IPS-15b (cell line): ENCODE measurements around the gene LRRC31.

Experiments
- H3K27me3 ChIP-seq: one replicate; pipeline ENCODE4 v1.6.1; 2013; ENCODE audit warnings: low read length; ENCODE audit not compliant: control insufficient read depth, insufficient read depth
- H3K36me3 ChIP-seq: one replicate; pipeline ENCODE4 v1.6.1; 2013; ENCODE audit warnings: low read length; ENCODE audit not compliant: control insufficient read depth, insufficient read depth
- H3K4me1 ChIP-seq: one replicate; pipeline ENCODE4 v1.6.1; 2013; ENCODE audit warnings: mild to moderate bottlenecking, low read length; ENCODE audit not compliant: control insufficient read depth, insufficient read depth
- H3K4me3 ChIP-seq: one replicate; pipeline ENCODE4 v1.5.1; 2013; ENCODE audit warnings: low read depth, low read length
- H3K9ac ChIP-seq: one replicate; pipeline ENCODE4 v1.6.1; 2013; ENCODE audit warnings: low read depth, mild to moderate bottlenecking, low read length
- H3K9me3 ChIP-seq: one replicate; pipeline ENCODE4 v1.6.1; 2013; ENCODE audit warnings: mild to moderate bottlenecking, low read length; ENCODE audit not compliant: control insufficient read depth, insufficient read depth

LRRC31 gene

DNA sequence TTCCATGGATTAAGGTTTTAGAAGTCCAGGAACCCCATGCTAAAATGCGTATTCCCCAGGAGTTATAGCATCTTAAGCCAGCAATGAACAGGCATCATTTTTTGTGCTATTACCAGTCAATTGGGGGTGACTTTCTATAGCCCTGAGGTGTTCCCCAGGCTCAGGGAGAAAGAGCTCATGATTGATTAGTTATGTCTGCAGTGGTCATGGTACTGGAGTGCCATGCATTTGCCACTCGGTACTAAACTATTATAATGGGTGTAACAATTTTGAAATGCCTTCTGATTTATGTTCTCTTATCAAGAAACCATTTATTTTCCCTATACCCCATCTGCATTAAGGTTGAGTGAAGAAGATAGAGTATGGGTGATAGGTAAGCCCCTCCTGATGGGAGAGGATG is 11.9 kb downstream of the LRRC31 start:
- no peaks in the 10 kb centered on the region for H3K9me3 ChIP-seq

DNA sequence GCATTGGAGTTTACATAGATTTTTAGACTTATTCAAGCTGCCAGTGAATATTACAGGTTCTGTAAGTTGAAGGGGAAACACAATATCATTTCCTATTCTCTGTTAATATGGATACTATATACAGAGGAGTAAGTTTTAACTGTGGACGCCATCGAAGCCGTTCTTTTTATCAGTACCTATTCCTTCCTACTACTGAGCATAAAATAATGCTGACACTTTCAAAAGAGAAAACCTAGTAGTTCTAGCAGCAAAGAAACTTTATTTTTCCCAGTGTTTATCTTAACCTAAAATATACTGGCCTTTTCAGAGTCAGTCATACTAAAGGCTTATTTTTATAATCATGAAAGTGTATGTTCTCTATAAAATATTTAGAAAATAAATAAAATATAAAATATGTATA is 14.2 kb downstream of the LRRC31 start:
- Histone ChIP-seq H3K36me3 (no peaks in the 10 kb centered on the region), H3K9me3 (no peaks in the 10 kb centered on the region), H3K4me1 (no peaks in the 10 kb centered on the region), H3K27me3 (no peaks in the 10 kb centered on the region), H3K9ac (no peak overlapping the region), H3K4me3 (no peak overlapping the region)

More for the DNA sequence above, 11.9 kb downstream of the LRRC31 start:
- no peak overlapping the region for H3K9ac ChIP-seq
- no peaks in the 10 kb centered on the region for H3K4me1 ChIP-seq
- H3K27me3 ChIP-seq: no peaks in the 10 kb centered on the region
- no peaks in the 10 kb centered on the region for H3K36me3 ChIP-seq
- H3K4me3 ChIP-seq: no peak overlapping the region

- Histone ChIP-seq H3K9me3 (no peaks in the 10 kb centered on the region), H3K9ac (no peak overlapping the region), H3K36me3 (no peaks in the 10 kb centered on the region), H3K27me3 (no peaks in the 10 kb centered on the region), H3K4me1 (peaks cover 4% of the 10 kb centered on the region), H3K4me3 (no peak overlapping the region)
These were observed 19.1 kb downstream of the LRRC31 start for GRCh38 chr3:169850618-169851017.

DNA sequence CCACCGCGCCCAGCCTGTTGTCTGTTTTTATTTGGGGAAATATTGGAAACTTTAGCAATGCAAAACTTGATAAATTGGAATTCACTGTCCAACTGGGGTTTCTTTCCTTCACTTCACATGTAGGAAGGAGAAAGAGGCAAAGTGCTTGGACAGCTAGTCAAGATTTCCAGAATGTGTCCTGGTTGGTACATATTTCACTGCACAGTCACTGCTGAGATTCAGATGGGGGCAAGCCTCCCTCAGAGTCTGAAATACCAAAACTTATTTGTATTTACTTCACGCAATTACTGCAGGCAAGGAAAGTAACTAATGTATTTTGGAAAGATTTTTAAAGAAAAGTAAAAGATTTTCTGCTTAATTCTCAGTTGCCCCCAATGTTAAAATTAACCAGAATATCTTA is 21.0 kb downstream of the LRRC31 start:
- H3K9ac ChIP-seq: no peak overlapping the region
- H3K4me1 ChIP-seq: peaks cover 4% of the 10 kb centered on the region
- no peaks in the 10 kb centered on the region for H3K9me3 ChIP-seq
- no peak overlapping the region for H3K4me3 ChIP-seq
- no peaks in the 10 kb centered on the region for H3K36me3 ChIP-seq
- no peaks in the 10 kb centered on the region for H3K27me3 ChIP-seq

GRCh38 chr3:169847896-169848295 is 21.8 kb downstream of the LRRC31 start:
- H3K27me3 ChIP-seq: no peaks in the 10 kb centered on the region
- H3K36me3 ChIP-seq: no peaks in the 10 kb centered on the region

GRCh38 chr3:169846458-169847193 is 23.1 kb downstream of the LRRC31 start:
- H3K4me1 ChIP-seq: peaks cover 4% of the 10 kb centered on the region
- H3K4me3 ChIP-seq: no peak overlapping the region
- H3K9me3 ChIP-seq: no peaks in the 10 kb centered on the region
- H3K27me3 ChIP-seq: no peaks in the 10 kb centered on the region
- H3K9ac ChIP-seq: no peak overlapping the region
- H3K36me3 ChIP-seq: no peaks in the 10 kb centered on the region

More at GRCh38 chr3:169847896-169848295, 21.8 kb downstream of the LRRC31 start:
- no peak overlapping the region for H3K9ac ChIP-seq
- H3K9me3 ChIP-seq: no peaks in the 10 kb centered on the region
- peaks cover 4% of the 10 kb centered on the region for H3K4me1 ChIP-seq
- H3K4me3 ChIP-seq: no peak overlapping the region

- H3K9me3 ChIP-seq: no peaks in the 10 kb centered on the region
These were observed 26.8 kb downstream of the LRRC31 start for GRCh38 chr3:169842960-169843359.

DNA sequence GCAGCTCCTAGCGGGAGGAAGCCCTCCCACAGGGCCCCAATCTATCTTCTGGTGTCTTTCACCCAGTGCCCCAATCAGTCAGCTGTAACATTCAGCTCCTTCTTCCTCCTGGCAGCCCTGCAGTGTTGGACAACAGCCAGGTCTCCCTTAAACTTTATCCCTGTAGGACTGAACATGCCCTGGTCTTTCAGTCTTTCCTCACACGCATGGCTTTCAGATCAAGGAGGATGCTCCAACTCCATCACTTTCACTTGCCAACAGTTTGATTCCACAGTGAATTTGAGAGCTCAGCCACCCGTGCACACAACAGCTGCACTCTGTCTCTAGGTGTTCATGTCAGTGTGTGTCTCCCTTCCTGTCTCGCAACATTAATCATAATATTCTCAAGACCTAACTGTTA is 28.6 kb downstream of the LRRC31 start:
- no peaks in the 10 kb centered on the region for H3K9me3 ChIP-seq
- no peaks in the 10 kb centered on the region for H3K36me3 ChIP-seq
- H3K4me3 ChIP-seq: no peak overlapping the region
- H3K9ac ChIP-seq: no peak overlapping the region
- no peaks in the 10 kb centered on the region for H3K27me3 ChIP-seq
- H3K4me1 ChIP-seq: peaks cover 7% of the 10 kb centered on the region

More at GRCh38 chr3:169842960-169843359, 26.8 kb downstream of the LRRC31 start:
- Histone ChIP-seq H3K4me3 (no peak overlapping the region), H3K36me3 (no peaks in the 10 kb centered on the region), H3K9ac (no peak overlapping the region), H3K27me3 (no peaks in the 10 kb centered on the region), H3K4me1 (peaks cover 4% of the 10 kb centered on the region)

GRCh38 chr3:169838511-169839030 is 31.2 kb downstream of the LRRC31 start:
- H3K27me3 ChIP-seq: no peaks in the 10 kb centered on the region
- no peak overlapping the region for H3K4me3 ChIP-seq
- H3K36me3 ChIP-seq: no peaks in the 10 kb centered on the region
- H3K9me3 ChIP-seq: no peaks in the 10 kb centered on the region
- H3K4me1 ChIP-seq: peaks cover 7% of the 10 kb centered on the region
- no peak overlapping the region for H3K9ac ChIP-seq

DNA sequence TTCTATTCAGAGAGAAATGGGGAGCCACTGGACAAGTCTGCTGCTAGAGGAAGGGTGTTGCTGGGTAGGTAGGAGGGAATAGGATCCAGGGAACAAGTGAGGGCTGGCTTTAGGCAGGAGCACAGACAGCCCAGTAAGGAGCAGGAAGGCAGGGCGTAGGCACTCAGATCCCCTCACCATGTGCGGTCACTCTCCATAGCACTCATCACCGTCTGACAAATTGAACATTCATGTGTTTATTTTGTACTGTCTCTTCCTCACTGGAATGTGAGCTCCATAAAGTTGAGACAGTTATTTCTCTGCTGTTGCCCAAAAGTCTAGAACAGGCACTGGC is 32.8 kb downstream of the LRRC31 start:
- no peaks in the 10 kb centered on the region for H3K9me3 ChIP-seq
- H3K27me3 ChIP-seq: no peaks in the 10 kb centered on the region
- H3K36me3 ChIP-seq: no peaks in the 10 kb centered on the region
- peaks cover 7% of the 10 kb centered on the region for H3K4me1 ChIP-seq
- no peak overlapping the region for H3K4me3 ChIP-seq
- H3K9ac ChIP-seq: no peak overlapping the region

- H3K9ac ChIP-seq: no peak overlapping the region
- H3K27me3 ChIP-seq: no peaks in the 10 kb centered on the region
- H3K9me3 ChIP-seq: no peaks in the 10 kb centered on the region
- no peaks in the 10 kb centered on the region for H3K36me3 ChIP-seq
- H3K4me1 ChIP-seq: peaks cover 7% of the 10 kb centered on the region
- H3K4me3 ChIP-seq: no peak overlapping the region
These were observed 33.4 kb downstream of the LRRC31 start for GRCh38 chr3:169836078-169836941.

DNA sequence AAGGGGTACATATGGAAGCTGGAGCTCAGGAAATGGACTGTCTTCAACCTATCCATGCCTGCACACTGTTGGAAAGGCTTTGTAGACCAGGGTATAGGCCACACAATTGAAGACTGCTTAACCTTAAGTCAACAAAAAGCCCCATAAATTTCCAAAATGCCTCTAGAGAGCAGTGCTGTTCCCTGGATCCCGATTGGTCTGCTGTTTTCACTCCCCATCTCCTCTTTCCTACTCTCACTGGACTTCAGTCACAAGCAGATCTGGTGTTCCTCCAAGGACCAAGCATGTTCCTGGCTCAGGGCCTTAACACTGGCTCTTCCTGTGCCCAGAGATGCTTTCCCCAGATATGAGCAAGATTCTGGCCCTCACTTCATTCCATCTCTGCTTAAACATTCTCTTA is 34.2 kb downstream of the LRRC31 start:
- H3K36me3 ChIP-seq: no peaks in the 10 kb centered on the region
- H3K4me3 ChIP-seq: no peak overlapping the region
- no peaks in the 10 kb centered on the region for H3K27me3 ChIP-seq
- H3K9ac ChIP-seq: no peak overlapping the region
- peaks cover 7% of the 10 kb centered on the region for H3K4me1 ChIP-seq
- no peaks in the 10 kb centered on the region for H3K9me3 ChIP-seq
